NOMO-1 treated with DMSO at 0.1 percent for 48 hours (cell line): ENCODE results near the gene ZCWPW1.
"Not testable (repeated sequence)": the region's sequence is repeated elsewhere in the genome, so short reads cannot be mapped to it uniquely, and the experiment has no call there.

ENCODE experiments used
- DNase-seq: peaks from one replicate; lab custom pipeline; 2025; ENCODE audit not compliant: unreplicated experiment; lab: John Stamatoyannopoulos, UW

The ZCWPW1 gene

GRCh38 chr7:100402241-100402640, 26.3 kb downstream of the ZCWPW1 start:
- DNase-seq = no peak

- DNase-seq = no peak
Observed at GRCh38 chr7:100401811-100402210, 26.7 kb downstream of the ZCWPW1 start.

GRCh38 chr7:100400656-100401055, 27.8 kb downstream of the ZCWPW1 start:
- DNase-seq = no peak

GRCh38 chr7:100400041-100400440, 28.5 kb downstream of the ZCWPW1 start:
- no peak for DNase-seq

- no peak for DNase-seq
Observed at GRCh38 chr7:100398239-100398638, 30.3 kb downstream of the ZCWPW1 start.

GRCh38 chr7:100397315-100398081, 31.0 kb downstream of the ZCWPW1 start:
- peak; percentile 37 for DNase-seq

GRCh38 chr7:100396421-100396982, 32.0 kb downstream of the ZCWPW1 start:
- DNase-seq = peak; percentile 100

GRCh38 chr7:100394077-100394476, 34.4 kb downstream of the ZCWPW1 start:
- DNase-seq = no peak

- DNase-seq = no peak
Observed at GRCh38 chr7:100393233-100393905, 35.1 kb downstream of the ZCWPW1 start.

GRCh38 chr7:100390286-100391009, 38.1 kb downstream of the ZCWPW1 start:
- DNase-seq = no peak

GRCh38 chr7:100389437-100390088, 38.9 kb downstream of the ZCWPW1 start:
- no peak for DNase-seq

GRCh38 chr7:100387695-100388094, 40.8 kb downstream of the ZCWPW1 start:
- DNase-seq = no peak

GRCh38 chr7:100386940-100387339, 41.6 kb downstream of the ZCWPW1 start:
- no peak for DNase-seq

GRCh38 chr7:100384628-100385294, 43.7 kb downstream of the ZCWPW1 start:
- no peak for DNase-seq

GRCh38 chr7:100382234-100382853, 46.2 kb downstream of the ZCWPW1 start:
- not testable (repeated sequence) for DNase-seq

- DNase-seq = not testable (repeated sequence)
Observed at GRCh38 chr7:100381531-100382233, 46.8 kb downstream of the ZCWPW1 start.

- peak; percentile 48 for DNase-seq
Observed at GRCh38 chr7:100380196-100380595, 48.3 kb downstream of the ZCWPW1 start.

- no peak for DNase-seq
Observed at GRCh38 chr7:100378114-100378755, 50.3 kb downstream of the ZCWPW1 start.

GRCh38 chr7:100376066-100376465, 52.4 kb downstream of the ZCWPW1 start:
- DNase-seq = no peak
